ENCODE data around the gene TOR1A.
"Not testable (repeated sequence)": the region's sequence is repeated elsewhere in the genome, so short reads cannot be mapped to it uniquely, and the experiment has no call there.

- TF ChIP-seq POLR2A, CTCF (IDR thresholded peaks at IDR 0.05): not testable (repeated sequence)
Measured at GRCh38 chr9:129796029-129796428, 27.9 kb downstream of the TOR1A start.

Measured in Peyer's patch (tissue), 4 donors.